ENCODE measurements around the gene HIVEP1.

HIVEP1 gene

DNA sequence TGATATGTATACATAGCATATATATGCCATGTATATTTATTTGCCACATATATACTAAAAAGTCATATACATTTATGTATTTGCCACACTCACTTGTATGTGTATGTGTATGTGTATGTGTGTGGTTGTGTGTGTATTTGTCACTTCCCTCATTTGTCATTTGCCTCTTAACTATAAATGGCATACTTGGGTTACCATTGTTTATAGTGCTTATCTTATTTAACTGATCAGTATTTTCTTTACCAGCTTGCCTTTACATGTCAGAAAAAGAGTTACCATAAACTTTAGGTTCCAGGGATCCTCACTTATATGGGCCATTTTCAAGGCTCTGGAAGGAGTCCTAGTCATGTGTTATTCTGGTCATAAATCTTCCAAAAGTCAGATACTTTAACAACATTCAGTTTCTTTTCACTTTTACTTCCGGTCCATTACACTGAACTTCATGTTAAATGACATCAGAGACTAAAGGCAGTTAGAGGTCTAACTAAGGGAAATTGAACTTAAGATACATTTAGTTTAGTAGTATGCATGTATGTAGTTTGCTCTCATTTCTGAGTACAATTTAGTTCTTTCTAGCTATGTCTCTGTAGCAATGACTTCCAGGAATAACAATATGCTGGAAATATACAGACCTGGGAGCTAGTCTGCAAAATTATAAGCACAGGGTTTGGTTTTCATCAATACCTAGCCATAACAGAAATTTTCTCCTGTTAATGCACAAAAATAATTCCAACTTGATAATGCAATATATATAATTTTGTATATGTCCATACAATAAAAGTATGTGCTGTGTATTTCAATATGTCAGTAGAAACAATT is 33.7 kb upstream of the HIVEP1 start:
- DNase-seq (ENCODE audit: low read depth, low spot score), result no peak
- no peak overlapping the region for H3K4me3 ChIP-seq
- no peaks in the 10 kb centered on the region for H3K9me3 ChIP-seq (ENCODE audit: low read depth, low read length)
- no peak overlapping the region for H3K9ac ChIP-seq (ENCODE audit: insufficient read length)
- H3K27ac ChIP-seq, result no peak overlapping the region
- no peak for TF ChIP-seq EZH2 (IDR thresholded peaks at IDR 0.05)
- no peak for TF ChIP-seq POLR2AphosphoS5 (IDR thresholded peaks at IDR 0.05; ENCODE audit: borderline replicate concordance, low read depth, low read length)
- TF ChIP-seq FOXP2 (optimal IDR thresholded peaks at IDR 0.05; ENCODE audit: control extremely low read depth, extremely low read length, insufficient read depth), result no peak
- no peaks in the 10 kb centered on the region for H3K36me3 ChIP-seq (ENCODE audit: insufficient read depth, low read length)

GRCh38 chr6:11979866-11980265 is 32.2 kb upstream of the HIVEP1 start:
- TF ChIP-seq FOXP2 (optimal IDR thresholded peaks at IDR 0.05; ENCODE audit: control extremely low read depth, extremely low read length, insufficient read depth) (no peak), EZH2 (IDR thresholded peaks at IDR 0.05) (no peak), POLR2AphosphoS5 (IDR thresholded peaks at IDR 0.05; ENCODE audit: borderline replicate concordance, low read depth, low read length) (no peak)
- H3K4me3 ChIP-seq, result no peak overlapping the region
- DNase-seq (ENCODE audit: low read depth, low spot score), result no peak

DNA sequence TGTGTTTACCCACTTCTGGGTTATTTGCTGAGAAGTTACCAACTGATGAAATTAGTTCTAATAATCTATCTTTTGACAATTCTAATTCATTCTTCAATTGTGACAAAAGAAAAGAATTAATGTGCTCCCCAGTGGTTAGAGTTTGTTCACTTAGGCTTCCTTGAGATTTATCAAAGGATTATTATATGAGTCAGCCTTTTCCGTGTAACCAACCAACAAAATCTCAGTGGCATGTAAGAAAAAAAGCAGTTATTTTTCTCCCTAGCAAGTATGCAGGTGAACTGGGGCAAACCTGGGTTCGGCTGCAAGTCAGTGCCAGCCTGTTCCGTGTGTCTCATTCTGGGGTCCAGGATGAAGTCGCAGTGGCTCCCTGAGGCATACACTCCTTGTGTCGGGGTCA is 28.8 kb upstream of the HIVEP1 start:
- no peak for DNase-seq (ENCODE audit: low read depth, low spot score)
- Histone ChIP-seq H3K36me3 (ENCODE audit: insufficient read depth, low read length) (no peaks in the 10 kb centered on the region), H3K4me3 (no peak overlapping the region), H3K27ac (no peak overlapping the region), H3K9me3 (ENCODE audit: low read depth, low read length) (no peaks in the 10 kb centered on the region), H3K9ac (ENCODE audit: insufficient read length) (no peak overlapping the region)
- TF ChIP-seq POLR2AphosphoS5 (IDR thresholded peaks at IDR 0.05; ENCODE audit: borderline replicate concordance, low read depth, low read length), result no peak
- TF ChIP-seq FOXP2 (optimal IDR thresholded peaks at IDR 0.05; ENCODE audit: control extremely low read depth, extremely low read length, insufficient read depth), result no peak
- no peak for TF ChIP-seq EZH2 (IDR thresholded peaks at IDR 0.05)

More at GRCh38 chr6:11979866-11980265, 32.2 kb upstream of the HIVEP1 start:
- no peak overlapping the region for H3K9ac ChIP-seq (ENCODE audit: insufficient read length)
- H3K9me3 ChIP-seq (ENCODE audit: low read depth, low read length), result no peaks in the 10 kb centered on the region
- H3K27ac ChIP-seq, result no peak overlapping the region
- H3K36me3 ChIP-seq (ENCODE audit: insufficient read depth, low read length), result no peaks in the 10 kb centered on the region

GRCh38 chr6:11987386-11987785 is 24.7 kb upstream of the HIVEP1 start:
- no peak for TF ChIP-seq EZH2 (IDR thresholded peaks at IDR 0.05)
- TF ChIP-seq FOXP2 (optimal IDR thresholded peaks at IDR 0.05; ENCODE audit: control extremely low read depth, extremely low read length, insufficient read depth), result no peak
- no peak for TF ChIP-seq POLR2AphosphoS5 (IDR thresholded peaks at IDR 0.05; ENCODE audit: borderline replicate concordance, low read depth, low read length)
- no peak overlapping the region for H3K9ac ChIP-seq (ENCODE audit: insufficient read length)
- H3K27ac ChIP-seq, result no peak overlapping the region
- no peaks in the 10 kb centered on the region for H3K36me3 ChIP-seq (ENCODE audit: insufficient read depth, low read length)
- no peak overlapping the region for H3K4me3 ChIP-seq
- DNase-seq (ENCODE audit: low read depth, low spot score), result no peak
- no peaks in the 10 kb centered on the region for H3K9me3 ChIP-seq (ENCODE audit: low read depth, low read length)

GRCh38 chr6:11989386-11989785 is 22.7 kb upstream of the HIVEP1 start:
- TF ChIP-seq FOXP2 (optimal IDR thresholded peaks at IDR 0.05; ENCODE audit: control extremely low read depth, extremely low read length, insufficient read depth), result no peak
- TF ChIP-seq POLR2AphosphoS5 (IDR thresholded peaks at IDR 0.05; ENCODE audit: borderline replicate concordance, low read depth, low read length), result no peak
- TF ChIP-seq EZH2 (IDR thresholded peaks at IDR 0.05), result no peak
- no peak overlapping the region for H3K27ac ChIP-seq
- no peak overlapping the region for H3K4me3 ChIP-seq
- no peak for DNase-seq (ENCODE audit: low read depth, low spot score)
- H3K9me3 ChIP-seq (ENCODE audit: low read depth, low read length), result no peaks in the 10 kb centered on the region
- no peak overlapping the region for H3K9ac ChIP-seq (ENCODE audit: insufficient read length)
- H3K36me3 ChIP-seq (ENCODE audit: insufficient read depth, low read length), result no peaks in the 10 kb centered on the region

DNA sequence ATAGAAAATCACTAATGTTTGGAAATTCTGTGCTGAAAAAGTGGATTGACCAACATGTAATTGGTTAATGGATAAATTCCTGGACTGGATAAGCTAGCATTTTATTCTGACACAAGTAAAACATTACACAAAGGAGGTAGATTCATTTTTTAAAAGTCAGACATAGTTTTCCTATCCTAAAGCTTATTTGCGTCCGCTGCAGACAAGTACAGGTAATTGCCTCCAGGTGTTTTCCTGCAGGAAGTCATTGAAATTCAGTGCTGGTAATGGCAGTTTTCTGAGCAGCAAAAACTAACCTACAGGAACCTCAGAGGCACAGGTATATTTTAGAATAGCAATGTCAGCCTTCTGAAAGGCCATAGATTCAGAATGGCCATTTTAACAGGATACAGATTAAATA is 20.0 kb upstream of the HIVEP1 start:
- no peak for DNase-seq (ENCODE audit: low read depth, low spot score)
- no peak overlapping the region for H3K27ac ChIP-seq
- H3K9me3 ChIP-seq (ENCODE audit: low read depth, low read length), result no peaks in the 10 kb centered on the region
- no peak overlapping the region for H3K9ac ChIP-seq (ENCODE audit: insufficient read length)
- TF ChIP-seq POLR2AphosphoS5 (IDR thresholded peaks at IDR 0.05; ENCODE audit: borderline replicate concordance, low read depth, low read length) (no peak), EZH2 (IDR thresholded peaks at IDR 0.05) (no peak), FOXP2 (optimal IDR thresholded peaks at IDR 0.05; ENCODE audit: control extremely low read depth, extremely low read length, insufficient read depth) (no peak)
- H3K4me3 ChIP-seq, result no peak overlapping the region
- H3K36me3 ChIP-seq (ENCODE audit: insufficient read depth, low read length), result no peaks in the 10 kb centered on the region

GRCh38 chr6:11994875-11995461 is 17.1 kb upstream of the HIVEP1 start:
- Histone ChIP-seq H3K36me3 (ENCODE audit: insufficient read depth, low read length) (no peaks in the 10 kb centered on the region), H3K9ac (ENCODE audit: insufficient read length) (no peak overlapping the region), H3K27ac (no peak overlapping the region), H3K4me3 (no peak overlapping the region), H3K9me3 (ENCODE audit: low read depth, low read length) (no peaks in the 10 kb centered on the region)
- TF ChIP-seq FOXP2 (optimal IDR thresholded peaks at IDR 0.05; ENCODE audit: control extremely low read depth, extremely low read length, insufficient read depth), result no peak
- TF ChIP-seq EZH2 (IDR thresholded peaks at IDR 0.05), result no peak
- no peak for TF ChIP-seq POLR2AphosphoS5 (IDR thresholded peaks at IDR 0.05; ENCODE audit: borderline replicate concordance, low read depth, low read length)
- DNase-seq (ENCODE audit: low read depth, low spot score), result no peak

- H3K9me3 ChIP-seq (ENCODE audit: low read depth, low read length), result no peaks in the 10 kb centered on the region
- DNase-seq (ENCODE audit: low read depth, low spot score), result no peak
- H3K9ac ChIP-seq (ENCODE audit: insufficient read length), result no peak overlapping the region
- H3K4me3 ChIP-seq, result no peak overlapping the region
- H3K36me3 ChIP-seq (ENCODE audit: insufficient read depth, low read length), result no peaks in the 10 kb centered on the region
- H3K27ac ChIP-seq, result no peak overlapping the region
- no peak for TF ChIP-seq FOXP2 (optimal IDR thresholded peaks at IDR 0.05; ENCODE audit: control extremely low read depth, extremely low read length, insufficient read depth)
- no peak for TF ChIP-seq EZH2 (IDR thresholded peaks at IDR 0.05)
- TF ChIP-seq POLR2AphosphoS5 (IDR thresholded peaks at IDR 0.05; ENCODE audit: borderline replicate concordance, low read depth, low read length), result no peak
Measured at GRCh38 chr6:11996751-11997150, 15.4 kb upstream of the HIVEP1 start.
